ENCODE data around the gene CDC23. TPM values are rescaled to one million over a fixed set of nuclear protein-coding genes. Genes with fewer than 3 reads are reported as not detected.
"Not testable (repeated sequence)": the region's sequence is repeated elsewhere in the genome, so short reads cannot be mapped to it uniquely, and the experiment has no call there.

Gene CDC23
- total RNA-seq, 1 experiment from 2014 or later, result 26.1 TPM

GRCh38 chr5:138160706-138161105, 52.4 kb downstream of the CDC23 start:
- no TSS peak for BruUV-seq (replicated peaks)
- ChIA-PET POLR2A (ENCODE audit: unreplicated experiment) (no interaction called here), CTCF (no interaction called here)
- no peaks in the 10 kb centered on the region for H3K79me2 ChIP-seq (ENCODE audit: low read length)
- peaks cover 50% of the 10 kb centered on the region for H3K36me3 ChIP-seq (ENCODE audit: low read depth, low read length)
- no peak overlapping the region for H3K9ac ChIP-seq (ENCODE audit: low read length)
- no peaks in the 10 kb centered on the region for H4K20me1 ChIP-seq (ENCODE audit: low read length)
- no peak for ATAC-seq
- H3F3A ChIP-seq (ENCODE audit: low read length, unreplicated experiment), result no peaks in the 10 kb centered on the region
- H3K4me2 ChIP-seq (ENCODE audit: low read length), result no peak overlapping the region
- no peak for DNase-seq
- no peaks in the 10 kb centered on the region for H3K27me3 ChIP-seq (ENCODE audit: low read length)
- TF ChIP-seq EZH2 (IDR thresholded peaks at IDR 0.05; ENCODE audit: low read length, unreplicated experiment) (no peak), CTCF (conservative IDR thresholded peaks at IDR 0.05; ENCODE audit: low read depth, low read length) (no peak)
- no peak overlapping the region for H3K4me3 ChIP-seq (ENCODE audit: low read length)
- no peak overlapping the region for H2AFZ ChIP-seq (ENCODE audit: low read length)
- no peaks in the 10 kb centered on the region for H3K9me2 ChIP-seq (replicated peaks; ENCODE audit: low read length)
- no peaks in the 10 kb centered on the region for H3K9me3 ChIP-seq (ENCODE audit: low read length)
- H3K4me1 ChIP-seq (ENCODE audit: insufficient read depth, low read length), result no peaks in the 10 kb centered on the region
- intact Hi-C loops (cut with micrococcal nuclease), result no loop called here
- no peak overlapping the region for H3K27ac ChIP-seq (ENCODE audit: low read length)

GRCh38 chr5:138159666-138160065, 53.5 kb downstream of the CDC23 start:
- CTCF ChIA-PET, result no interaction called here
- Histone ChIP-seq H3K4me1 (ENCODE audit: insufficient read depth, low read length) (no peaks in the 10 kb centered on the region), H3K4me3 (ENCODE audit: low read length) (no peak overlapping the region), H3K36me3 (ENCODE audit: low read depth, low read length) (peaks cover 43% of the 10 kb centered on the region), H3K79me2 (ENCODE audit: low read length) (no peaks in the 10 kb centered on the region), H3K9me2 (replicated peaks; ENCODE audit: low read length) (no peaks in the 10 kb centered on the region), H2AFZ (ENCODE audit: low read length) (no peak overlapping the region), H3F3A (ENCODE audit: low read length, unreplicated experiment) (no peaks in the 10 kb centered on the region), H3K9me3 (ENCODE audit: low read length) (no peaks in the 10 kb centered on the region), H4K20me1 (ENCODE audit: low read length) (no peaks in the 10 kb centered on the region), H3K27me3 (ENCODE audit: low read length) (no peaks in the 10 kb centered on the region), H3K9ac (ENCODE audit: low read length) (no peak overlapping the region), H3K4me2 (ENCODE audit: low read length) (no peak overlapping the region), H3K27ac (ENCODE audit: low read length) (no peak overlapping the region)
- ATAC-seq, result no peak
- no peak for TF ChIP-seq EZH2 (IDR thresholded peaks at IDR 0.05; ENCODE audit: low read length, unreplicated experiment)
- BruUV-seq (replicated peaks), result no TSS peak
- POLR2A ChIA-PET (ENCODE audit: unreplicated experiment), result no interaction called here
- intact Hi-C loops (cut with micrococcal nuclease), result no loop called here
- DNase-seq, result no peak

DNA sequence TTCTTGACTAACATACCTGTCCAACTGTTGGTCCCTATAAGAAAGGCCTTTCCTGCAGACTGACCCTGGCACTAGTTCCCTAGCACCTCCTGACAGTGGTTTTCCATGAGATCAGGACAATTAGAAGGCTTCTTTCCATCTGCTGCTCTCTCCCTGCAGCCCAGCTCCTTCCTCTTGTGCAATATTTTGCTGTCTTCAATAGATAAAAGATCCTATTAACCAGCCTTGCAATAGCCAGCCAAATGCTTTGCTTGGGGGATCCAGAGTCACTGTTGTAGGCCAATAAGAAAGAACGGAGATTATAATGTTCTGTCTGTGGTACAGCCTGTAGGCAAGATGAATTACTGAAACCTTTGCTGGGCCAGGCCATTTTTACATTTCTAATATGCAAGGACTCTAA, 55.5 kb downstream of the CDC23 start:
- H3K4me3 ChIP-seq (ENCODE audit: low read length), result no peak overlapping the region
- no peak overlapping the region for H3K4me2 ChIP-seq (ENCODE audit: low read length)
- ChIA-PET CTCF (no interaction called here), POLR2A (ENCODE audit: unreplicated experiment) (no interaction called here)
- no peaks in the 10 kb centered on the region for H4K20me1 ChIP-seq (ENCODE audit: low read length)
- intact Hi-C loops (cut with micrococcal nuclease), result no loop called here
- no peaks in the 10 kb centered on the region for H3F3A ChIP-seq (ENCODE audit: low read length, unreplicated experiment)
- no peaks in the 10 kb centered on the region for H3K9me3 ChIP-seq (ENCODE audit: low read length)
- no peaks in the 10 kb centered on the region for H3K27me3 ChIP-seq (ENCODE audit: low read length)
- H2AFZ ChIP-seq (ENCODE audit: low read length), result no peak overlapping the region
- H3K79me2 ChIP-seq (ENCODE audit: low read length), result no peaks in the 10 kb centered on the region
- H3K9me2 ChIP-seq (replicated peaks; ENCODE audit: low read length), result no peaks in the 10 kb centered on the region
- peaks cover 27% of the 10 kb centered on the region for H3K36me3 ChIP-seq (ENCODE audit: low read depth, low read length)
- no TSS peak for BruUV-seq (replicated peaks)
- H3K4me1 ChIP-seq (ENCODE audit: insufficient read depth, low read length), result no peaks in the 10 kb centered on the region
- no peak overlapping the region for H3K9ac ChIP-seq (ENCODE audit: low read length)
- DNase-seq (no peak), ATAC-seq (no peak)
- no peak overlapping the region for H3K27ac ChIP-seq (ENCODE audit: low read length)
- TF ChIP-seq CTCF (conservative IDR thresholded peaks at IDR 0.05; ENCODE audit: low read depth, low read length) (no peak), EZH2 (IDR thresholded peaks at IDR 0.05; ENCODE audit: low read length, unreplicated experiment) (no peak), EZH2phosphoT487 (IDR thresholded peaks at IDR 0.05; ENCODE audit: borderline replicate concordance, low read length) (no peak)

- ATAC-seq; H2AFZ ChIP-seq (ENCODE audit: low read length); intact Hi-C loops (cut with micrococcal nuclease); H3K4me2 ChIP-seq (ENCODE audit: low read length); H3K79me2 ChIP-seq (ENCODE audit: low read length); CTCF ChIA-PET; H3K4me1 ChIP-seq (ENCODE audit: insufficient read depth, low read length); H3K9ac ChIP-seq (ENCODE audit: low read length); H3F3A ChIP-seq (ENCODE audit: low read length, unreplicated experiment); H3K4me3 ChIP-seq (ENCODE audit: low read length); DNase-seq; H4K20me1 ChIP-seq (ENCODE audit: low read length); H3K9me3 ChIP-seq (ENCODE audit: low read length); BruUV-seq (replicated peaks); H3K27ac ChIP-seq (ENCODE audit: low read length); H3K27me3 ChIP-seq (ENCODE audit: low read length); POLR2A ChIA-PET (ENCODE audit: unreplicated experiment); H3K9me2 ChIP-seq (replicated peaks; ENCODE audit: low read length): not testable (repeated sequence)
- peaks cover 21% of the 10 kb centered on the region for H3K36me3 ChIP-seq (ENCODE audit: low read depth, low read length)
Measured at GRCh38 chr5:138155977-138156376, 57.1 kb downstream of the CDC23 start.
